ENCODE data around the gene TBX1.
A peak's percentile ranks its signal among the peaks of the same experiment; 100 is the strongest.

The TBX1 gene

DNA sequence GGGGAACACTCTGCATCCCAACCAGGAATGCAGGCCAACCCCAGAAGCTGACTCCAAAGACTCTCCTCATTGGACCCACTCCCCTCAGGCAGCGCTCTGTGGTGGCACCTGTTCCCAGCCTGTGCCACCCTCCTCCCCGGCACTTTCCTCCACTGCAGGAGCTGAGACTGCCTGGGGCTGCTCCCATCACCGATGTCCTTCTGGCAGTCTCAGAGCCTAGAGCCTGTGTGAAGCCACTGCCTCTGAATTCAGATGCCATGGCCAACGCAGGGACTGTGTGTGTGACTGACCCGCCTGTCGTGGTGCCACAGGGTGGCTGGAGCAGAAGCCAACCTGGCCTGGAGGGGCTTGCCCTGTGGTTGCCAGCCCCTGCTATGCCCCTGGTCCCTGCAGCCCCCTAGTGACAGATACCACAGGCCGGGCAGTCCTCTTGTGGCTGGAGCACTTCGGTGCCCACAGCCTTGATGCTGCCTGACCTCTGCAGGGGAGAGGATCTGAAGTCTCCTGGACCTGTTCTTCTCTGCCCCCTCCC, 43.2 kb downstream of the TBX1 start:
- no peak for DNase-seq

DNA sequence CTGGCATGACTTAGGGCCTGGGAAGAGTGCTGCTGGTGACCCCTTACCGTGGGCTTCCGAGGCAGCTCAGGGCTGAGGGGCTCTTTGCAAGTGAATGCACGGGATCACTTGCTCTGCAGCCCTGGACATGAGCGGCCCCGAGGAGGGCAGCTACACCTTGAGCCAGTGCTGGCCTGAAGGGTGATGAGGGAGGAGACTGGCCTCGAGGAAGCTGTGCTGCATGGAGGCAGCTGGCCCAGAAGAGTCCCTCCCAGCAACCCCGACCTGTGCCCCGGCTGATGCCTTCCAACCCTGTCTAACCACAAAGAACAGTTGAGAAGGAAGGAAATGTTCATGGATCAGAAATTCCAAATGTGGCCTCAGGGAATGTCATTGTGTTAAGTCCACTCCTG, 45.2 kb downstream of the TBX1 start:
- no peak for DNase-seq

DNA sequence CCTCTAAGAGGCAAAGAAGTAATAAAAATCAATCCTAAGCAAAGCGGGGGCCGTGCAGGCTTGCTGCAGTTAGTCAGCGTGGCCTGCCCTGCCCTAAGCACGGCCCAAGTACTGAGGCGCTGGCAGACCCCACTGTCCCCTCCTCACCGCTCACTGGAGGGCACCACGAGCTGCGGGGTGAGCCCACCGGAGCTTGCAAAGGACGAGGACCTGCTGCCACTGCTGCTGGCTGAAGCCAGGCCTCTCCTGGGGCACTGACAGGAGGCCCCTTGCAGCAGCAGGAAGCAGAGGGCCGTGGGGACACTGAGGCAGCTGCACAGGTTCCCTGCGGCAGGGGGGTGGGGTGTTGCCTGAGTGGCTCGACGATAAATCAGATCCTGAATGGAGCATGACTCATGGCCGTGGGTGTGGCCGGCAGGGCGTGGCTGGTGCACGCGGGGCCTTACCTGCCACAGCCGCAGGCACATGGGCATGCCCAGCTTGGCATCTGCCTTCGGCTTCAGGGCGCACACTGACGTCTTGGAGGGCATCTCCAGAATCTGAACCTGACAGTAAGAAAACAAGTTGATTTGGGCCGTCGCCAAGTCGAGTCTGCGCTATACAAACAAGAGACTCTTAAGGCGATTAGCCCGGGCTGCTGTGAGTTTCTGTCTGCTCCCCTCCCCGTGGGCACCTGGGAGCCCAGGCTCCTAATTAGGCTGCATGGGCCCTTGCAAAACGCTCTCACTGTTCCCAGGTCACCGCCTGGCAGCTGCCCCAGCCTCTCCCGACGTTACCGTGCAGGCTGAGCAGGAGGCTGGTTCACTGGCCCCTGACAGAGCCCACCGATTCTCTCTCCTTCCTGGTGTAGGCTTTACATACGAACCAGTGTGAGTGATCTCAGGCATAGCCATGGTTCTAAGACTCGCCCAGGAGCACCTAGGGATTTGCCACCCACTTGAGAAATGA, 45.9 kb downstream of the TBX1 start:
- DNase-seq: no peak

DNA sequence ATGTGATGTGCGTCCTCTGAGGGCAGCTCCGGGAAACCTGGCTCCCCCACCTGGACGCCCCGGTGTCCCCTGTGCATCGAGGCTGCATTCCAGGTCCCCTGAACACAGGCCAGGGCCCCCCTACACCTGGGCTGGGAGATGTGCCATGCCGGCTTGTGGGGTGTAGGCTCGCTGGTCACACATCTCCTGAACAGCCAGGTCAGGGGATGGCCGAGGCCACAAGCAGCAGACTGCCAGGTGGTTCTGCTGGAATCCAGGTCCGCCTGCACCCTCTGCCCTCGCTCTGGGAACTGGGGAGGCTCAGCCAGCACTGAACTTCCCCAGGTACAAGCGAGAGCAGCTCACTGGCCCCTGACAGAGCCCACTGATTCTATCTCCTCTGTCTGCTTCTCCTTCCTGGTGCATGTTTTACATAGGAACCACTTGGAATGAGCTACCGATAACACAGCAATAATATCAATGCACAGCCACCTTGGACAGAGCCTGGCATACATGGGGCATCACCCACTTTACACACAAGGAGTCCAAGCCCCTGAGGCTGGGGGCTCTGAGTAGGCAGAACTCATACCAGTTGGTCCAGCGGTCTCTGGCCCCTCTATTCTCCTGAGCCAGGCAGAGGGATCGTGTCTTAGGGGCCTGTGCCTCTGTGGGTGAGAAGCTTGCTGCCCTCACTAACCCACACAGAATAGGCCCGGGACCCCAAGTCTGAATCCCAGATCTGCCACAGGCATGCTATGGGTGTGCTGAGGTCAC, 46.8 kb downstream of the TBX1 start:
- no peak for DNase-seq

DNA sequence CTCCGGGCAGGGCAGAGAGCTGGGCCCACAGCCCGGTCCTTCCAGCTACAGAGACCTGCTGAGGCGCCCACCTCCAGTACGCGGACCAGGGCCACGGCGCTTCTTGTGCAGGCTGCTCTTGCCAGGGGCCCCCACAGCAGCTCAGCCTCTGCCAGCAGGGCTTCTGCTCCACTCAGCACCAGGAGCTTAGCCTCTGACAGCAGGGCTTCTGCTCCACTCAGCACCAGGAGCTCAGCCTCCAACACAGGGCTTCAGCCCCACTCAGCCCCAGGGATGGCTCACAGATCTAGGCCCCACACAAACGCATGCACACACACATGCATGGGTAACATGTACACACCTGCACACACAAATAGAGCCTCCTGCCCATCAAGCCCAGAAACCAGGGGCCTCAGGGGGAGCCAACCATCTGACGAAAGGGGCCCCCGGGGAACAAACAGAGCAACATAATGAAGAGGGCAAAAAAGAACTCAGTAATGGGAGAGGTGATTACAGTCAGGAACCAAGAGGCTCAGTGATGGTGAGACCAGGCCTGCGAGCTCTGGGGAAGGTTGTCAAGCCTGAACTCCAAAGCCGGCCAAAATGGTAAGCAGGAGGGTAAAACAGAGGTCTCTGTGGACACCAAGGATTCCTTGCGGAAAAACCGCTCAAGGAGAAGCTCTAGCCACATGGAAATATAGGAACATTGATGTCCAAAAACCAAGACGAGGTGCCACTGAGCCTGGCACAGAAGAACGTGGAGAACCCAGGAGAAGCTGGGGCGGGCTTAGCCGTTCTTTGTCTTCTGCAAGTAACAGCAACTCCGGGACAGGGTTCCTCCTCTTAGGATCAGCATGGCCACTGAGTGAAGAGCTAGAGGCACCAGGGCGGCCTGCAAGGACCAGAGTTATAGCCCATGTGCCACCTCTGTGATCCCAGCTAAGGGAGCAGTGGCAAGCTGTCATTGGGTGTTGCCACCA, 47.6 kb downstream of the TBX1 start:
- DNase-seq: no peak

DNA sequence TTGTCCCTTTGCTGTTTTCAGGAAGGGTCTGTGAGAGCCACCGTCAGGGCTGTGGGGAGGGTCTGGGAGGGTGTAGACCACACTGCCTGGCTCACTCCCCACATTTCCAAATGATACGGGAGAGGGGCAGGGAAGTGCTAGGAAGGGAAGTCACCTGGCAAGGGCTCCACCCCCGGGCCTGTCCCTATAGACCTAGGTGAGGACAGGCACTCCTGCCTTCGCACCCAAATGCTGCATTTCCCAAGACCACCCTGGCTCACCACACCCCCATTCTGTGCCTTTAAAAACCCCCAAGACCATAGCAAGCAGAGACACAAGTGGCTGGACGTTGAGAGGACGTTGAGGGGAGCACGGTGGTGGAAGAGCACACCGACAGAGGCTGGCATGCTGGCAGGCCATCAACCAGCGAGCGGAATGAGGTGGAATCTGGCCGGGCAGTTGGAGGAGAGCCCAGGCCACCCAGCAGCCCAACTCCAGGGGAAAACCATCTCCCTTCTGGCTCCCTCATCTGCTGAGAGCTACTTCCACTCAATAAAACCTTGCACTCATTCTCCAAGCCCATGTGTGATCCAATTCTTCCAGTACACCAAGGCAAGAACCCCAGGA, 48.4 kb downstream of the TBX1 start:
- DNase-seq: no peak

DNA sequence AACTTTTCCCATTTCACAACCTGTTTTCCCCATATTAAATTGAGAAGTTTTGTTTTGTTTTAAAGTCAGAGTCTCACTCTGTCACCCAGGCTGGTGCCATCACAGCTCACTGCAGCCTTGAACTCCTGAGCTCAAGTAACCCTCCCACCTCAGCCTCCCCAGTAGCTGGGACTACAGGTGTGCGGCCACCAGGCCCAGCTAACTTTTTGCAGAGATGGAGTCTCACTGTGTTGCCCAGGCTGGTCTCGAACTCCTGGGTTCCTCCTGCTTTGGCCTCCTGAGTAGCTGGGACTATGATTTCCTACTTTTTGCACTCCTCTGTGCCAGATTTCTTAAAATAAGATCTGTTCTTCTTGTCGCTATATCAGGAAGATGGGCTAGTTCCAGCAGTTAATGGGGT, 49.2 kb downstream of the TBX1 start:
- no peak for DNase-seq

DNA sequence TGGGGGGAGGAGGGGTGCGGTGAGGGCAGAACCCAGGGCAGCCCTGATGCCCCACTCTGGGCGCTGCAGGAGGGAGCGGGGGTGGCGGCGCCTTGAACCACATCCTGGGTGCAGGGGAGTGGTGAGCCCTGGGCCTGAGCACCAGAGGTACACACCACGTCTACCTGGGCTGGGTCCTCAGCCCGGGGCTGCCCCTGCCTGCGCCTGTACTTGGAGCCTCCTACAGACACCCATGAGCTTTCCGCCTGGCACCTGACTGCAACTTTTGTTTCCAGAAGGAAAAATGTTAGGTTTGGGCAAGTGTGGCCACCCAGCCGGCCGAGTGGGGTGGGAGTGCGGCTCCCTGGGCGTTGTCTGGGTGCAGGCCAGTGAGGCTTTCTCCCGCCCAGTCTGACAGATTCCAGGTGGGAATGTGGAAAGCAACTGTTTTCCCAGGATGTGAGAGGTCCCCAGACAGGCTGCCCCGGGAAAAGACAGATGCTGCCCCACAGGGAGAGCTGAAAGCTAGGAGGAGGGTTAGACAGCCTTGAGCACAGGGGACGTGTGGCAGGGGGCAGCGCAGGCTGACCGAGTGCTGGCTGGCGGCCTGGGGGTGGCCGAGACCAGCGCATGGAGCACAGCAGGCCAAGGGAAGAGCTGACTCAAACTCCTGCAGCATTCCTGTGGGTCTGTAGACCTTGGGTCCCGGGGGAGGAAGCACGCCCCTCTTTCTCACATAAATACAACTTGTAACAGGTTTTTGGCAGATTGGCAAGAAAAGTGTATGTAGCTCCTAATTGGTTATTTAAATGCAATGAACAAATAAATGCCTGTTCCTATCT, 50.0 kb downstream of the TBX1 start:
- DNase-seq: no peak

DNA sequence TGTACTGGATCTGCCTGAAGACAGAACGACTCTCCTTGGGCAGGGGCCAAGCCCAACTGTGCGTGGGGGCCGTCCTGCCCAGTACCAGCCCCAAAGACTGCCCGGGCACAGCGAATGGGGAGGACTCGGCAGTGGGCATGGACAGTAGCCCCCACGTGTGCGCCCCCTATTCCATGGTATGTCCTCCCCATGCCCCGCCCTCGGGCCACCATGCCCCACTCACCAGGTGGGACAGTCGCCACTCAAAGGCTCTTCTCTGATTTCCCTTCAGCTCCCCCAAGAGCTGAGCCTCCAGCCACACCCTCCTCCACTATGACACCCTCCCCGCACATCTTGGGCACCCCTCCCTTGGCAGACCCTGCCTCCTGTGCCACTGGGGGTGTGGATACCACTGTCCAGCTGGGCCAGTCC, 50.6 kb downstream of the TBX1 start:
- no peak for DNase-seq

DNA sequence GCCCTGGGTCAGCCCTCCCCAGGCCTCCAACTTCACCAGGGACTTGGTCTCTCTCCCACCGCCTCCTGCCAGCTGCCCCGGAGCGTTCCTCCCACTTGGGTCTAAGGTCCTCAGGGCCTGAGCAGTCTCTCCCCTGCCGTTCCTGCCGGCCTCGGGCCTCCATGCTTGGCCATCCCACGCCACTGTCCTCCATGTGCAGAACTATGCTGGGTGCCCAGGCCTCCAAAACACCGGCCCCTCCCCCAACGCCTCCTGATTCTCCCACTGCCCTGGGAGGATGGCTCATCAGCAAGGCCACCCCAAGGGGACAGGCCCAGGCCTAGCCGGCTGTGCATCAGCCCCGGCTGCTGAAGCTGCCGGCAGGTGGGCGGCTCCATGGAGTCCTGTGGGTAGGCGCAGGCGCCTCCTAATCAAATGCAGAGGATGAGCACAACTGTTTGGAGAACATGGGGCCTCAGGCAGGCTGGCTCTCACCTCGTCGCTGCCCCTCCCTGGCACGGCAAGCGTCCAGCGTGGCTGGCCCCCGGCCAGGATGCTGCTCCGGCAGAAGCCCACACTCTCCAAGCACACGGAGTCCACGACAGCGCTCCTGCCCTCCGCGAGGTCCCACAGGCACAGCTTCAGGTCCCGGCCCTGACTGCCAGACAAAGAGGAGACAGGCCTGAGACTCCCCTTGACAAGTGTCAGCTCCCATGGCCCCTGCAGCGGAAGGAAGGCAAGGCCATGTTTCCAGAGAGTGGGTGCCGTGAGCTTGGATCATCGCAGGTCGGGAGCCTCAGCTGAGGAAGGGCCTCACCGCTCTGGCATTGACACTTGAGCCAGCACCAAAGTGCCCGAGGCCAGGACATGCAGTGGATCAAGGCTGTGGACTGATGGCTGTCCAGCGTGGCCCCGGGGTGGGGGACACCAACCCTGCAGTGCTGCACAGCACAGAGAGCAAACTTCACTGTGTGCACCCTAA, 51.5 kb downstream of the TBX1 start:
- DNase-seq: peak; percentile 4

DNA sequence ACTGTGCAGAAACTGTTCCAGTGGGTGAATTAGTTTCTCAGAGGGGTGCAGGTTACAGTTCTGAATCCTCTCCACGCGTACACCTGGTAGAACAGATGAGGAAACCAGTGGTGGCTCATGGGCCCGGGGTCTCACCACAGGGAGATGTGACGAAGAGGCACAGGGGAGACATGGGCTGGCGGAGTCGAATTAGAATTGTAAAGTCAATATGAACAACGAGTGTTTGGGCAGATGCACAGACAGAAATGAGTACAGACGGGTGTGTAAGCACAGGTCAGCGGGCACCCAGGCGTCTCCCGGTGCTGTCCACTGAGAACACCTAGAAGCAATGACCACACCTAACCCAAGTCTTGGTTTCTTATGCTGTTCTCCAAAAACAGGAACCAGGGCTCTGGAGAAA, 52.3 kb downstream of the TBX1 start:
- no peak for DNase-seq

DNA sequence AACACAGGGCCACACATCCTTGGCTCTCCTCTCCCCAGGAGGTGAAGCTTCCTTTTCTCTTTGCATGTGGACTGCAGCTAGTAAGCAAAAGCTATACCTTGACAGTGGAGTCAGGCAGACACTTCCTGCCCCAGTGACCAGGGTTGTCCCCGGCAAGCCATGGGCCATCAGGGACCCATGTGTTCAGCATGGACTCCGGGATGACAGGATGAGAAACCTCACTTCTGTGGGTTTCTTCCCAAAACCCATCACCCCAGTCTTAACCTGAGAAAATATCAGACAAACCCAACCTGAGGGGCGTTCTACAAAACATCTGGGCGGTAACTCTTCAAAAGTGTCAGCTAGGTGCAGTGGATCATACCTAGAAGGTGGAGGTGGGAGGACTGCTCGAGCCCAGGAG, 53.9 kb downstream of the TBX1 start:
- no peak for DNase-seq

DNA sequence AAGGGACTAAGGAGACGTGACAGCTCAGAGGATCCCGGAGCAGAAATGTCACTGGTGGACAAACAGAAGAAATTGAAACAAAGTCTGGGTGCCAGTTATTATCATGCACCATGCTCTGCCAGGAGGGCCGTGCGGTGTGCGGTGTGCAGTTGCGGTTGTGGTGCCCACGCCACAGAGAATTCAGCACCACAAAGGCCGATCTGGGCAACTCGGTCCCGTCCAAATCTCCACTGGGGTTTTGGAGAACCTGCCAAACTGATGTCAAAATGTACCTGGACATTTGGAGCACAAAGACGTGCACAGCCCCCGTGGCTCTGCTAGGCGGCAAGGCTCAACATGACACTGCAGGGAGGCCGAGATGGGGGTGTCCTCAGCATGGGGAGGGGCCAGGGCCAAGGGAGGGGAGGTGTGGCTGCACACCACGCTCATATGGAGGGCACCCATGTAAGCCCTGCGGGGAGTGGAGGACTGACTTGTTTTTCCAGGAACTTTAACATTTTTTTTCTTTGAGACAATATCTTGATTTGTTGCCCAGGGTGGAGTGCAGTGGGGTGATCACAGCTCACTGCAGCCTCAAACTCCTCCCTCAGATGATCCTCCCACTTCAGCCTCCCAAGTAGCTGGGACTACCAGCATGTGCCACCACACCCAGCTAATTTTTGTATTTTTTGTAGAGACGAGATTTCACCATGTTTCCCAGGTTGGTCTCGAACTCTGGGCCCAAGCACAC, 54.7 kb downstream of the TBX1 start:
- no peak for DNase-seq

DNA sequence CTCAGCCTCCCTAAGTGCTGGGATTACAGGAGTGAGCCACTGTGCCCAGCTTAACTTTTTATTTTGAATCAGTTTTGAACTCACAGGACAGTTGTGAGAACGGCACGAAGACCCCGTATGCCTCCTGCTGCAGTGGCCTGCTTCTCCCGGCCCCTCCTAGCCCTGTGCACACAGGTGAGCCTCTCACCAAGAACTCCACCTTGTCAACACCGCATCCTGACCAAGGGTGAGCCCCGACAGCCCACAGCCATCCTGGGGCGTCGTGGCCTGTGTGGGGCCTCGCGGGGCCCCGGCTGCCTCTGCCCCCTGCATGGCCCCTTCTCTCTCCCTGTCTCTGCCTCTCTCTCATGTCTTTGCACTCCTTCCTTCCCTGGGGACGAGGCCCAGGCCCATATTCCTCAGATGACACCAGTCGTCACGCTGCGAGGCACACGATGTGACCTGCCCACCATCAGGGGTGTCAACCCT, 55.3 kb downstream of the TBX1 start:
- DNase-seq: no peak

DNA sequence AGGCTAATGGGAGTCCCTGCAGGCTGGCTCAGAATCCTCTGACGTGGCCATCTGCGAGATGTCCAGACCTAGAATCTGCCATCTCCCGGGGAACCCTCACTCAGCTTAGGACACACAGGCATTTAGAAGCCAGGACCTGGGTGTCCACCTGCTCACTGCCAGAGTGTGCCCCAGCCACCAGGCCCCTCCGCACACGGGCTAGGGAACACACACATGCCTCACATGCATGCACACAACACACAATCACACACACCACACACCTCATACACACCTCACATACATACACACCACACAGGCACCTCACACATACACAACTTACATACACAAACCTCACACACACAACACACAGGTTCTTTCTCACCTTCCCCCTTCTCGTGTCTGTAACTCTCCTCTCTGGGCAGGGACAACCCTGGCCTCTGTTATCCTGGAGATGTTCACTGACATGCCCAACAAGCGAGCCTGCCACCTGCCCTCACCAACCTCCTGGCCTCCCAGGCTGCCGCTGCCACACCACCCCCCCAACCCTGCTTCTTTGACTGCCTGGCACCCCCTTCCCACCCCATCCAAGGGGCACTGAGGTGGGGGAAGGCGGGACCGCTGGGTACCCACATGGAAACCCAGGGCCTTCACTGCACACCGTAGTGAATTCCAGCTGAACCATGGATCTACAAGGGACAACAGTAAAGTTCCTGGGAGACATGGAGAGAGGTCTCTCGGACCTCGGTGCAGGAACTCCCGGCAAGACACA, 56.0 kb downstream of the TBX1 start:
- DNase-seq: no peak
